K562 (cell line): Measurements from ENCODE around the gene CCDC187. TPM values are rescaled to one million over a fixed set of nuclear protein-coding genes. Genes with fewer than 3 reads are reported as not detected.

Experiments
- ATAC-seq: fragments of 200-7000 bp; cut with Tn5 transposase; 3 replicates; pipeline ENCODE4 v1.9.1; 2020; ENCODE audit warnings: moderate library complexity
- BruUV-seq: library from RNA; stranded (reverse); fragments of 400-500 nt; replicated peaks from 2 replicates; lab custom pipeline; 2021; lab: Mats Ljungman, UMichigan
- CTCF ChIA-PET: fragments of 300-600 bp; formaldehyde crosslinking; extraction: SDS; loops from one replicate; lab custom pipeline; 2021; ENCODE audit warnings: low intra/inter-chr PET ratio; lab: Yijun Ruan, JAX
- POLR2A ChIA-PET: fragments of 300-600, 350-650 bp; sonication (Branson Sonifier 250); formaldehyde crosslinking; extraction: SDS; loops from one replicate; lab custom pipeline; 2021; ENCODE audit warnings: antibody characterized with exemption, inconsistent platforms; lab: Yijun Ruan, JAX
- DNase-seq, 4 experiments: peaks; one replicate each; pipeline versions ENCODE4 v3.0.0 to v3.0.0-alpha.2; 2011 to 2018; ENCODE audit warnings: low spot score in 3 of 4, mixed read lengths in 3 of 4; ENCODE audit errors: extremely low read depth in 1 of 4
- FAIRE-seq: peaks from 2 replicates; lab custom pipeline; 2011; peaks lifted over from hg19 to GRCh38; lab: Jason Lieb, UNC
- H2AFZ ChIP-seq: 2 replicates; pipeline ENCODE4 v1.6.0; 2011; ENCODE audit warnings: low read depth, low read length, control low read depth, inconsistent platforms
- H3K27ac ChIP-seq: fragments of 200-600 bp; 3 replicates; pipeline ENCODE4 v1.8.0; 2011; ENCODE audit warnings: low read depth, mild to moderate bottlenecking, control low read depth, inconsistent platforms, low read length, moderate library complexity, mixed read lengths; ENCODE audit errors: extremely low read depth
- H3K27me3 ChIP-seq, 2 experiments: fragments of 300-600 bp in 1 of 2; 2 replicates in 1 of 2; 3 replicates in 1 of 2; pipeline versions ENCODE4 v1.6.0 to v1.8.0; 2011; ENCODE audit warnings: inconsistent platforms in 2 of 2, low read length in 2 of 2, mild to moderate bottlenecking in 1 of 2, mixed read lengths in 1 of 2, moderate library complexity in 1 of 2; ENCODE audit not compliant: control insufficient read depth in 2 of 2, insufficient read depth in 2 of 2
- H3K36me3 ChIP-seq: fragments of 300-600 bp; 3 replicates; pipeline ENCODE4 v1.8.0; 2011; ENCODE audit warnings: mild to moderate bottlenecking, low read length, inconsistent platforms; ENCODE audit not compliant: control insufficient read depth, insufficient read depth
- H3K4me1 ChIP-seq, 2 experiments: fragments of 200-600 bp in 1 of 2; replicated peaks in 1 of 2; 2 replicates in 1 of 2; 3 replicates in 1 of 2; pipeline versions ENCODE4 v1.5.1 to v1.8.0; 2011; ENCODE audit warnings: inconsistent platforms in 2 of 2, low read length in 2 of 2, mild to moderate bottlenecking in 1 of 2, mixed read lengths in 1 of 2, moderate library complexity in 1 of 2; ENCODE audit not compliant: control insufficient read depth in 2 of 2, insufficient read depth in 2 of 2
- H3K4me2 ChIP-seq: 2 replicates; pipeline ENCODE4 v1.6.1; 2011; ENCODE audit warnings: low read length, control low read depth, inconsistent platforms, mixed read lengths; ENCODE audit not compliant: insufficient read depth
- H3K4me3 ChIP-seq: fragments of 200-600 bp; sonication (generic), shearing (Covaris generic); 2 replicates; pipeline ENCODE4 v1.5.1; 2016; ENCODE audit warnings: control low read depth, inconsistent platforms
- H3K79me2 ChIP-seq: fragments of 200-600 bp; 3 replicates; pipeline ENCODE4 v1.8.0; 2011; ENCODE audit warnings: low read length, inconsistent platforms; ENCODE audit not compliant: control insufficient read depth, insufficient read depth
- H3K9ac ChIP-seq, 2 experiments: 2 replicates each; pipeline versions ENCODE4 v1.6.0 to v1.6.1; 2011; ENCODE audit warnings: low read depth in 2 of 2, low read length in 2 of 2, control low read depth in 1 of 2, inconsistent platforms in 1 of 2, mild to moderate bottlenecking in 1 of 2, mixed read lengths in 1 of 2; ENCODE audit not compliant: insufficient read depth in 1 of 2
- H3K9me1 ChIP-seq: one replicate; pipeline ENCODE4 v1.6.0; 2011; ENCODE audit warnings: inconsistent platforms, mild to moderate bottlenecking, low read length, moderate library complexity; ENCODE audit not compliant: control insufficient read depth, insufficient read depth
- H3K9me3 ChIP-seq: replicated peaks from 2 replicates; pipeline ENCODE4 v1.5.1; 2011; ENCODE audit warnings: low read depth, low read length, inconsistent platforms; ENCODE audit not compliant: control insufficient read depth, insufficient read depth
- H4K20me1 ChIP-seq: replicated peaks from 2 replicates; pipeline ENCODE4 v1.6.1; 2011; ENCODE audit warnings: low read length, inconsistent platforms, mixed read lengths; ENCODE audit not compliant: control insufficient read depth, insufficient read depth
- FOXK2 ChIP-seq, 2 experiments: fragments of 450-650 bp; IDR thresholded peaks in 1 of 2; conservative IDR thresholded peaks in 1 of 2; 2 replicates each; pipeline ENCODE4 v1.6.1; 2016; ENCODE audit warnings: low read depth in 2 of 2, mild to moderate bottlenecking in 1 of 2
- WGBS: fragments of 100-300 bp; shearing (Covaris generic); methylation state at CpG from one replicate; pipeline ENCODE4 v1.1.6; 2016; ENCODE audit warnings: low coverage, mixed read lengths; ENCODE audit not compliant: insufficient coverage; ENCODE audit errors: missing lambda C conversion rate; 5-methylcytosine and 5-hydroxymethylcytosine counted together
- in situ Hi-C: fragments of 300-500 bp; cut with MboI; formaldehyde crosslinking; loops from 4 replicates; pipeline ENCODE4 v1.15.0; 2018; ENCODE audit warnings: inconsistent platforms, mixed read lengths
- intact Hi-C: fragments of 100-400 bp; cut with micrococcal nuclease; formaldehyde crosslinking; loops from 2 replicates; pipeline ENCODE4 v1.14.2; 2022
- polyA plus RNA-seq, 8 experiments: library from polyadenylated mRNA; depleted of rRNA in 4 of 8; stranded (reverse) in 5 of 8; unstranded in 3 of 8; fragments of >200 nt; fragmentation: Nextera tagmentation in 2 of 8; fragmentation: Illumina TruSeq in 1 of 8; extraction: Ambion mirVana in 2 of 8; extraction: Trizol in 1 of 8; gene quantifications; 2 replicates each; pipeline versions ENCODE4 v1.2.1 to v1.2.3, GENCODE V29; 2011 to 2014; ENCODE audit warnings: inconsistent platforms in 1 of 8, missing spikeins in 1 of 8
- total RNA-seq, 7 experiments: library from RNA; depleted of rRNA in 6 of 7; stranded (reverse); fragments of >200 nt in 6 of 7; fragmentation: Illumina TruSeq in 2 of 7; extraction: Trizol in 2 of 7; gene quantifications; 2 replicates each; pipeline versions ENCODE4 v1.2.1 to v1.2.3, GENCODE V29; 2011 to 2021; ENCODE audit warnings: low replicate concordance in 1 of 7
- TF ChIP-seq, protein P1 (sequence below): fragments of 250-450 bp; sonication (Bioruptor Pico); IDR thresholded peaks from 2 replicates; pipeline ENCODE4 v1.5.0; 2020; ENCODE audit warnings: mild to moderate bottlenecking, borderline replicate concordance

Gene CCDC187
- total and polyA plus RNA-seq, 9 of the 15 experiments (the other 6 are each of a cell fraction or from before 2014, with no cell fraction given), result not detected

- DNase-seq (no peak), ATAC-seq (no peak; the same call in 2 of the 3 replicates), FAIRE-seq (no peak)
- H3K4me1 ChIP-seq, result peaks cover 0 to 36% of the 10 kb centered on the region in 2 experiments; a peak in 2 of 5 replicates
- H3K4me2 ChIP-seq, result no peak overlapping the region
- ChIA-PET CTCF (no interaction called here), POLR2A (interaction anchor here (0.5 to 0.6 kb wide), 2 partner anchors 55 to 190 kb away, joined by 3 to 4 read pairs; no protein-coding TSS in a partner anchor)
- peaks cover 23 to 54% of the 10 kb centered on the region in 2 experiments for H3K27me3 ChIP-seq
- intact Hi-C loops, result no loop called here
- H3K27ac ChIP-seq, result no peak overlapping the region
- no peaks in the 10 kb centered on the region for H3K9me1 ChIP-seq
- WGBS, result 5% methylated on average over 25 of the region's 25 CpGs
- H3K79me2 ChIP-seq, result no peaks in the 10 kb centered on the region
- peaks cover 13% of the 10 kb centered on the region for H3K9me3 ChIP-seq
- no TSS peak for BruUV-seq
- in situ Hi-C loops, result no loop called here
- TF ChIP-seq FOXK2 (conservative IDR thresholded peaks at IDR 0.05 in 1 of 2, IDR thresholded peaks at IDR 0.05 in 1 of 2; ENCODE audit: low read depth in 2 of 2), result no peak
- TF ChIP-seq, protein P1, sequence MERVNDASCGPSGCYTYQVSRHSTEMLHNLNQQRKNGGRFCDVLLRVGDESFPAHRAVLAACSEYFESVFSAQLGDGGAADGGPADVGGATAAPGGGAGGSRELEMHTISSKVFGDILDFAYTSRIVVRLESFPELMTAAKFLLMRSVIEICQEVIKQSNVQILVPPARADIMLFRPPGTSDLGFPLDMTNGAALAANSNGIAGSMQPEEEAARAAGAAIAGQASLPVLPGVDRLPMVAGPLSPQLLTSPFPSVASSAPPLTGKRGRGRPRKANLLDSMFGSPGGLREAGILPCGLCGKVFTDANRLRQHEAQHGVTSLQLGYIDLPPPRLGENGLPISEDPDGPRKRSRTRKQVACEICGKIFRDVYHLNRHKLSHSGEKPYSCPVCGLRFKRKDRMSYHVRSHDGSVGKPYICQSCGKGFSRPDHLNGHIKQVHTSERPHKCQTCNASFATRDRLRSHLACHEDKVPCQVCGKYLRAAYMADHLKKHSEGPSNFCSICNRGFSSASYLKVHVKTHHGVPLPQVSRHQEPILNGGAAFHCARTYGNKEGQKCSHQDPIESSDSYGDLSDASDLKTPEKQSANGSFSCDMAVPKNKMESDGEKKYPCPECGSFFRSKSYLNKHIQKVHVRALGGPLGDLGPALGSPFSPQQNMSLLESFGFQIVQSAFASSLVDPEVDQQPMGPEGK (CRISPR knock-in tag), result no peak
- H3K9ac ChIP-seq, result no peak overlapping the region; a peak in 1 of 4 replicates
- no peak overlapping the region for H2AFZ ChIP-seq
- no peaks in the 10 kb centered on the region; the same call in 1 of the 2 replicates for H4K20me1 ChIP-seq
- H3K4me3 ChIP-seq, result no peak overlapping the region
- no peaks in the 10 kb centered on the region for H3K36me3 ChIP-seq
Measured at GRCh38 chr9:136297016-136297691, 6.7 kb downstream of the CCDC187 start.
